ENCODE results near the gene HDAC6. TPM values are rescaled to one million over a fixed set of nuclear protein-coding genes. Genes with fewer than 3 reads are reported as not detected.

The HDAC6 gene
- total RNA-seq, 1 donor from 2014 or later: 157 TPM

- DNase-seq (ENCODE audit: low spot score in 2 of 2): no peak
- H3K36me3 ChIP-seq: peaks cover 0 to 3% of the 10 kb centered on the region in 2 donors
Measured at GRCh38 chrX:48827654-48827968, 25.7 kb downstream of the HDAC6 start.

DNA sequence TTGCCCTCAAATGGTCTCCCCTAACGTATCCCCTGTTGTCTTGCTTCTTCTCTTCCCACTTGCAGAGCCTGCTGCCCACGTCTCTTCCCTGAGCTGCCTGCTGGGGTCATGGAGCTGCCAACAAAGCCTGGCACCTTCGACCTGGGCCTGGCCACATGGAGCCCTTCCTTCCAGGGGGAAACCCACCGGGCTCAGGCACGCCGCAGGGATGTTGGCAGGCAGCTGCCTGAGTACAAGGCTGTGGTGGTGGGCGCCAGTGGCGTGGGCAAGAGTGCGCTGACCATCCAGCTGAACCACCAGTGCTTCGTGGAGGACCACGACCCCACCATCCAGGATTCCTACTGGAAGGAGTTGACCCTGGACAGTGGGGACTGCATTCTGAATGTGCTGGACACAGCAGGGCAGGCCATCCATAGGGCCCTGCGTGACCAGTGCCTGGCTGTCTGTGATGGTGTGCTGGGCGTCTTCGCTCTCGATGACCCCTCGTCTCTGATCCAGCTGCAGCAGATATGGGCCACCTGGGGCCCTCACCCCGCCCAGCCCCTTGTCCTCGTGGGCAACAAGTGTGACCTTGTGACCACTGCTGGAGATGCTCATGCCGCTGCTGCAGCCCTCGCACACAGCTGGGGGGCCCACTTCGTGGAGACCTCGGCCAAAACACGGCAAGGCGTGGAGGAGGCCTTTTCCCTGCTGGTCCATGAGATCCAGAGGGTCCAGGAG lies 27.3 kb downstream of the HDAC6 start:
- Histone ChIP-seq H3K27ac (no peak overlapping the region), H3K27me3 (peaks cover 5% of the 10 kb centered on the region), H3K4me3 (no peak overlapping the region), H3K36me3 (peaks cover 0 to 3% of the 10 kb centered on the region in 2 donors), H3K4me1 (no peaks in the 10 kb centered on the region), H3K9me3 (peaks cover 0 to 5% of the 10 kb centered on the region in 2 donors)
- intact Hi-C loops (cut with DNase I): no loop called here
- no peak for DNase-seq (ENCODE audit: low spot score in 2 of 2)
- no peak for TF ChIP-seq CTCF (IDR thresholded peaks at IDR 0.05)

More at GRCh38 chrX:48827654-48827968, 25.7 kb downstream of the HDAC6 start:
- no peaks in the 10 kb centered on the region for H3K4me1 ChIP-seq
- H3K27me3 ChIP-seq: peaks cover 5% of the 10 kb centered on the region
- intact Hi-C loops (cut with DNase I): no loop called here
- no peak for TF ChIP-seq CTCF (IDR thresholded peaks at IDR 0.05)
- H3K27ac ChIP-seq: no peak overlapping the region
- no peak overlapping the region for H3K4me3 ChIP-seq
- peaks cover 0 to 5% of the 10 kb centered on the region in 2 donors for H3K9me3 ChIP-seq

DNA sequence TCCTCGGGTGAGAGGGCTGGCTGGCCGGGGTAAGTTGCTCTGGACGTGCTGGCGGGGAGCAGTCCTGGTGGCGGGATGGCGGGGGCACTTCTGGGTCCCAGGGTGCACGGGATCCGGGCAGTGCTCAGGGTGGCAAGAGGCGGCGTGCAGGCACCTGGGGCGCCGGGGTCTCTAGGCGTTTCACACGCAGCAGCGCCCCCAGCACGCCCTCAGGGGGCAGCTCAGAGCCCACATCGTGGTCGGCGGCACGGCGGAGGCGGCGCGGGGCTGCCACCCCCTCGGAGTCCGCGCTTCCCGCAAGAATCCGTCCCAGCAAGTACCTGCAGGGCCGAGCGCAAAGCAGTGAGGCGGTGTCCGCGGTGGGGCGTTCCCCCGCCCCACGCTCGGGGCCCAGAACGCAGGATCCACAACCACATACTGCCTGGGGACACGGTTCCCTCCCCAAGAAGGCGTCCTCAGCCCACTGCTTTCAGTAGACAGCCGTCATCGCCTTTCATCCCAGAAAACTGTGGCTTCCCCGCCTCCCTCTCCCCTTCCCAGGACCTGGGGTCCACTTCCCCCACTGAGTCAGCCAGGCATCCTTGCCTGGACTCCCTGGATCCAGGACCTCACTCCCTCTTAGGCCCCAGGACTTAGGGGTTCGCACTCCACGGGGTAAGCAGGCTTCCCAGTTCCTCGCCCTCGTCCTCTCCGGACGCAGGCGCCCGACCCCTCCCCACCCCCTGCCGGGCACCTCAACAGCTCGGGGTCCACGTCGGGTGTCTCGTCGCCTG lies 29.5 kb downstream of the HDAC6 start:
- no peak for DNase-seq (ENCODE audit: low spot score in 2 of 2)
- H3K27ac ChIP-seq: no peak overlapping the region
- peaks cover 5% of the 10 kb centered on the region for H3K27me3 ChIP-seq
- H3K36me3 ChIP-seq: peaks cover 0 to 3% of the 10 kb centered on the region in 2 donors
- no peak for TF ChIP-seq CTCF (IDR thresholded peaks at IDR 0.05)
- intact Hi-C loops (cut with DNase I): no loop called here
- no peaks in the 10 kb centered on the region for H3K9me3 ChIP-seq
- no peak overlapping the region for H3K4me3 ChIP-seq
- H3K4me1 ChIP-seq: no peaks in the 10 kb centered on the region

GRCh38 chrX:48831909-48832291 lies 30.0 kb downstream of the HDAC6 start:
- Histone ChIP-seq H3K27me3 (peaks cover 5% of the 10 kb centered on the region), H3K4me3 (no peak overlapping the region), H3K9me3 (no peaks in the 10 kb centered on the region), H3K27ac (no peak overlapping the region), H3K4me1 (no peaks in the 10 kb centered on the region), H3K36me3 (no peaks in the 10 kb centered on the region)
- no peak for TF ChIP-seq CTCF (IDR thresholded peaks at IDR 0.05)
- DNase-seq (ENCODE audit: low spot score in 2 of 2): no peak
- intact Hi-C loops (cut with DNase I): no loop called here

GRCh38 chrX:48833542-48834138 lies 31.8 kb downstream of the HDAC6 start:
- Histone ChIP-seq H3K9me3 (no peaks in the 10 kb centered on the region), H3K4me1 (no peaks in the 10 kb centered on the region), H3K27me3 (peaks cover 5% of the 10 kb centered on the region), H3K4me3 (no peak overlapping the region), H3K27ac (no peak overlapping the region), H3K36me3 (no peaks in the 10 kb centered on the region)
- TF ChIP-seq CTCF (IDR thresholded peaks at IDR 0.05): no peak
- intact Hi-C loops (cut with DNase I): no loop called here
- no peak for DNase-seq (ENCODE audit: low spot score in 2 of 2)
